T-helper 17 cell (primary cell): ENCODE results near the gene CPA2. TPM values are rescaled to one million over a fixed set of nuclear protein-coding genes. Genes with fewer than 3 reads are reported as not detected.
"Not testable (repeated sequence)": the region's sequence is repeated elsewhere in the genome, so short reads cannot be mapped to it uniquely, and the experiment has no call there.

Experiments used
- ATAC-seq: fragments of 150-1000 bp; cut with Tn5 transposase; 2 replicates; pipeline ENCODE4 v1.10.0; 2021; ENCODE audit warnings: mild to moderate bottlenecking, moderate library complexity
- DNase-seq, 3 donors: peaks; one replicate each; pipeline versions ENCODE4 v3.0.0 to v3.0.0-alpha.2; 2020 to 2021
- H3K9me3 ChIP-seq: one replicate; pipeline ENCODE4 v1.7.0; 2013; ENCODE audit warnings: low read length, mild to moderate bottlenecking; ENCODE audit not compliant: control insufficient read depth, poor library complexity, severe bottlenecking
- H3K27ac Mint-ChIP-seq: one replicate; pipeline ENCODE4 v1.8.0; 2022; ENCODE audit warnings: mild to moderate bottlenecking, moderate library complexity, mixed read lengths
- H3K27me3 Mint-ChIP-seq: one replicate; pipeline ENCODE4 v1.8.0; 2022; ENCODE audit warnings: mixed read lengths
- H3K36me3 Mint-ChIP-seq: one replicate; pipeline ENCODE4 v1.8.0; 2022; ENCODE audit warnings: low read depth, mixed read lengths
- H3K4me1 Mint-ChIP-seq: one replicate; pipeline ENCODE4 v1.8.0; 2022; ENCODE audit warnings: mild to moderate bottlenecking, mixed read lengths
- H3K4me3 Mint-ChIP-seq: one replicate; pipeline ENCODE4 v1.8.0; 2022; ENCODE audit warnings: mild to moderate bottlenecking, moderate library complexity, mixed read lengths
- total RNA-seq, 4 donors: library from RNA in 2 of 4; stranded (reverse) in 2 of 4; gene quantifications; one replicate each; pipeline ENCODE4 v1.2.3 and lab custom pipeline; 2022 to 2026

The CPA2 gene
- total RNA-seq, 2 donors from 2014 or later: not detected

DNA sequence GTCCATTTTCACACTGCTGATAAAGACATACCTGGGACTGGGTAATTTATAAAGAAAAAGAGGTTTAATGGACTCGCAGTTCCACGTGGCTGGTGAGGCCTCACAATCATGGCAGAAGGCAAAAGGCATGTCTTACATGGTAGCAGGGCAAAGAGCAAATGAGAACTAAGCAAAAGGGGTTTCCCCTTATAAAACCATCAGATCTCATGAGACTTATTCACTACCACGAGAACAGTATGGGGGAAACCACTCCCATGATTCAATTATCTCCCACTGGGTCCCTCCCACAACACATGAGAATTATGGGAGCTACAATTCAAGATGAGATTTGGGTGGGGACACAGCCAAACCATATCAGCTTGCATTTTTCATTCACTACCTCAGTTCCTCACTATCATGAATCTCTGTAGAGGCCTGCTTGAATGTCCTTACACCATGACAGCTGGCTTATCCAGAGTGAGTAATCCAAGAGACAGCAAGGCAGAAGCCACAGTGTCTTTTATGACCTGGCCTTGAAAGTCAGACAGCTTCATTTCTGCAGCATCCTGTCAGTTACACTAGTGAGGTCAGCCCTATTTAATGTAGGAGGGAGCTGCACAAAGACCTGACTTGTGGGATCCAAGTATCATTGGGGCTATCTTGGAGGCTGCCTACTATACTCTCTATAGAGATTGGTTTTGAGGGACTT, 55.0 kb downstream of the CPA2 start:
- not testable (repeated sequence) for H3K36me3 Mint-ChIP-seq, H3K27ac Mint-ChIP-seq, DNase-seq, H3K27me3 Mint-ChIP-seq, H3K9me3 ChIP-seq, H3K4me1 Mint-ChIP-seq, H3K4me3 Mint-ChIP-seq, ATAC-seq

DNA sequence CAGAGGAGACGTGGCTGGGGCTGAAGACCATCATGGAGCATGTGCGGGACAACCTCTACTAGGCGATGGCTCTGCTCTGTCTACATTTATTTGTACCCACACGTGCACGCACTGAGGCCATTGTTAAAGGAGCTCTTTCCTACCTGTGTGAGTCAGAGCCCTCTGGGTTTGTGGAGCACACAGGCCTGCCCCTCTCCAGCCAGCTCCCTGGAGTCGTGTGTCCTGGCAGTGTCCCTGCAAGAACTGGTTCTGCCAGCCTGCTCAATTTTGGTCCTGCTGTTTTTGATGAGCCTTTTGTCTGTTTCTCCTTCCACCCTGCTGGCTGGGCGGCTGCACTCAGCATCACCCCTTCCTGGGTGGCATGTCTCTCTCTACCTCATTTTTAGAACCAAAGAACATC, 56.0 kb downstream of the CPA2 start:
- no peak for ATAC-seq
- H3K4me3 Mint-ChIP-seq: no peak overlapping the region
- no peak overlapping the region for H3K27ac Mint-ChIP-seq
- H3K36me3 Mint-ChIP-seq: peaks cover 2% of the 10 kb centered on the region
- no peaks in the 10 kb centered on the region for H3K4me1 Mint-ChIP-seq
- H3K9me3 ChIP-seq: no peaks in the 10 kb centered on the region
- no peaks in the 10 kb centered on the region for H3K27me3 Mint-ChIP-seq
- DNase-seq: no peak

DNA sequence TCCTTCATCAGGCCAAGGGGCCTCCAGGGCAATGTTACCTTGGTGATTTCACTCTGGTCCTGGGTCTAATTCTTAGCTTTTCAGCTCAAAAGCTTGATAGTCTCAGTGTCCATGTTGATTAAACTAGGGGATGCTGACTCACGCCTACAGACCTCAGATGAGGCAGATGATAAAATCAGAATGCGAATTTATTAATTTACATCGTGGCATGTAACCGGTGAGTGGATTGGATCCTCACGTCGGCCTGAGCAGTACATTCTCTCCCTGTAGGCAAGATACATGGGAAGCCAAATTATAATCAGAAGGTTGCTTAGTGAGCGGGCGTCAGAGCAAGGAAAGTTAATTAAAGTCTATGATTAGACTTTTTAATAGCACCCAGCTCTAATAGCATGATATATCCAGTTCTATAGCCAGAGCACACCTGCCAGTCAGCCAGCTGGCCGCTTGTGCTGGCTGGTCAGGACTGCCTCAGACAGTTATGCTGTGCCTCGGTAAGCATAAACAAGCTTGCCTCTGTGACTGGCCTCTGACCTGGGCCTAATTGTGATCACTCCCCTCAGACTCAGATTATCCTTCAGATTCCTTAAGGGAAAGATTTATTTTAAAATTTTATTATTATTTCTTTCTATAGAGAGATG, 57.8 kb downstream of the CPA2 start:
- Mint-ChIP-seq H3K27me3 (no peaks in the 10 kb centered on the region), H3K27ac (no peak overlapping the region), H3K4me3 (no peak overlapping the region), H3K36me3 (peaks cover 2% of the 10 kb centered on the region), H3K4me1 (no peaks in the 10 kb centered on the region)
- DNase-seq: no peak
- H3K9me3 ChIP-seq: no peaks in the 10 kb centered on the region
- no peak for ATAC-seq

DNA sequence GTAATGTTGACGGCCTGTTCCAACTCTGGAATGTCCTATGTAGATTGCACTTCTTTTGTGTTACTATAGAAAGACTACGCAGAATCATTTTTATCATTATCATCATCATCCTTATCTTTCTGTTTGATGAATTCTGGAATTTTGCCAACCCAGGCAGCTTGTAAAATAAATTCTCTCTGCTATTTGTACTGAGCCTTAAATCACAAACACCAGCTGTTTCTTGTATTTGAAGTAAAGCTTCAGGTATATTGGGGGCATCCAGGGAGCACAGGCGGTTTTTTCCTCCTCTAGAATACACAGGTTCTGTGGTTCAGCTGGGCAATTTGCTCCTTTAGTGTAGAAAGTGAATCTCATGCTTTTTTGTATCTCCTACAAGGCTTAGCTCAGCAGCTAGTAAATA, 63.0 kb downstream of the CPA2 start:
- no peak for ATAC-seq
- no peak for DNase-seq
- Mint-ChIP-seq H3K27ac (no peak overlapping the region), H3K36me3 (peaks cover 4% of the 10 kb centered on the region), H3K27me3 (peaks cover 25% of the 10 kb centered on the region), H3K4me3 (no peak overlapping the region), H3K4me1 (peaks cover 2% of the 10 kb centered on the region)
- H3K9me3 ChIP-seq: no peaks in the 10 kb centered on the region

DNA sequence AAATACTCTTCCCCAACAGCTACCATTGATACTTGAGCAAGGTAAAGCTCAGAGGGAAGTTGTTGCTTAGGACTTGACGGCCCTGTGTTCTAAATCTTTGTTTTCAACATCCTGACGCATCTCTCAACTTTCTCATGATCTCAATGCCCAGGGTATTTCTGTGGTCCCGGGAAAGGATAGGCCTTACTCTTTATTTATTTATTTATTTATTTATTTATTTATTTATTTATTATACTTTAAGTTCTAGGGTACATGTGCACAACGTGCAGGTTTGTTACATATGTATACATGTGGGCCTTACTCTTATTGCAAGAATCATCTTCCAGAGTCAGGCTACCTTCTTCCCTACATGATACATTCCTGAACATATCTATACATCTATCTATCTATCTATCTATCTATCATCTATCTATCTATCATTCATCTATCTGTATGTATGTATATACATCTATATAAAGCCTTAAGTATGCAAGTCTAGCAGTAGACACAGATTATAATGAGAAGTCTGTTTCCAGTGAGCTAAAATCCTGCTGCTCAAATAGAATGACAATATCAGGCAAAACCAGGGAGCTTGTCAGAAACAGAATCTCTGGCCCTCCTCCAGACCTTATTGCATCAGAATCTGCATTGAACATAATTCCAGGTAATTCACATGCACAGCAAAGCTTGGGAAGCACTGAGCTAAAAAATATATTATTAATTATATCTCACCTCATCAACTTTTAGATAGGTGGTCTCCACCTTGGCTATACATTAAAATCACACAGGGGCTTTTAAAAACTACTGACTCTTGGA, 65.8 kb downstream of the CPA2 start:
- peaks cover 2% of the 10 kb centered on the region for H3K36me3 Mint-ChIP-seq
- no peak overlapping the region for H3K27ac Mint-ChIP-seq

DNA sequence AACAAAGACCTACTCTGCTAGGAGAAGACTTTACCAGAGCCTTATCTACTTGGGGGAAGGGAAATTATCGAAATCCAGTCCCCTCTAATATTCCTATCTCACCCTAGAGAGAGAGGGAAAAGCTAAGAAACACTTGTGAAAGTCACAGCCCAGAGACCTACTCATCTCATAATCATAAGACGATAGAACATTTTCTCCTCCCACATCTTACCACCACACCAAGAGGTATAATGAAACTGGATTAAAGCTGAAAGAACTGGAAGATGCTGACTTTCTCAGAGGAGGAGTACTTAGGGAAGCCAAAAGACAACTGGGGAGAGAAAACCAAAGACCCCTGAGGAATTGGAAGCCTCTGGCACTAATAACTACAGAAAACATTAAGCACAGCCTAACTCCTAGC, 67.2 kb downstream of the CPA2 start:
- no peak overlapping the region for H3K27ac Mint-ChIP-seq

More for the DNA sequence above, 65.8 kb downstream of the CPA2 start:
- no peak overlapping the region for H3K4me3 Mint-ChIP-seq
- DNase-seq (no peak), ATAC-seq (no peak)
- peaks cover 2% of the 10 kb centered on the region for H3K4me1 Mint-ChIP-seq
- H3K27me3 Mint-ChIP-seq: peaks cover 34% of the 10 kb centered on the region
- no peaks in the 10 kb centered on the region for H3K9me3 ChIP-seq

DNA sequence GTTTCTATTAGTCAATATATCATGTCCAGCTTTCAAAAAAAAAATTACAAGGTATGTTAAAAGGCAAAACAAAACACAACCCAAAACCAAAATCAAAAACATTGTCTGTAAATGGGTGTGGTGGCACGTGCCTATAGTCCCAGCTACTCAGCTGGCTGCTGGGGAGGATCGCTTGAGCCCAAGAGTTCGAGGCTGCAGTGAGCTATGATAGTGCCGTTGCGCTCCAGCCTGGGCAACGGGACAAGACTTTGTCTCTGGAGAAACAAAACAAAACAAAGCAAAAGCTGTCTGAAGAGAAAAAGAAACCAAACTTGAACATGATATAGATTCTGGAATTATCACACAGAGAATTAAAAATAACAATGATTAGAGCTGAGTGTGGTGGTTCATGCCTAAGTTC, 67.6 kb downstream of the CPA2 start:
- no peak for ATAC-seq
- no peak overlapping the region for H3K4me3 Mint-ChIP-seq
- DNase-seq: no peak
- no peaks in the 10 kb centered on the region for H3K9me3 ChIP-seq
- H3K27ac Mint-ChIP-seq: no peak overlapping the region
- H3K36me3 Mint-ChIP-seq: peaks cover 2% of the 10 kb centered on the region
- H3K27me3 Mint-ChIP-seq: peaks cover 34% of the 10 kb centered on the region
- H3K4me1 Mint-ChIP-seq: peaks cover 2% of the 10 kb centered on the region

More for the DNA sequence above, 67.2 kb downstream of the CPA2 start:
- peaks cover 2% of the 10 kb centered on the region for H3K36me3 Mint-ChIP-seq
- DNase-seq (no peak), ATAC-seq (no peak)
- H3K27me3 Mint-ChIP-seq: peaks cover 34% of the 10 kb centered on the region
- H3K4me1 Mint-ChIP-seq: peaks cover 2% of the 10 kb centered on the region
- no peak overlapping the region for H3K4me3 Mint-ChIP-seq
- no peaks in the 10 kb centered on the region for H3K9me3 ChIP-seq

DNA sequence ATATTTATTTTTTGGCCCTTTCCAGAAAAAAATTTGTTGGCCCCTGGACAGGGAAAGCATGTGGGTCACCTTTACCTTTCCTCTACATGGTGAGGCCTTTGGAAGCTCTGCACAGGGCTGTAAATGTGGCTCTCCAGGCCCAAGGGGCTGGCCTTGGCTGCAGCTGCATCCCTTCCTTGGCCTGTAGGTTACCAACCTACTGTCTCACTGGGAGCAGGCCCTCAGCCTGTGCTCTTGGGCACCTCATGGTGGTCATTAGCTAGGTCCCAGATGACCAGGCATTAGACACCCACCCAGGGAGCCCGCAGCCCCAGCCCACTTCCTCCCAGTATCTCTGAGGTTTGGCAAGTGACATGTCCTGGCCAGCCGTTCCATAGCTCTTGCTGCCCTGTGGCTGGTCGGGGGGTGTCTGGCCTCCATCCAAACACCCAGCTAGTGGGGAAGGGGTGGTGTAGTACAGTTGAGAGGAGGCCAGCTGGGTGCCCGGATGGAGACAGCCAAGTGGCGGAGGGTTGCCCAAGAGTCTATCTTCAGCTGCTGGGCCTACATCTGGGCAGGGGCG, 70.8 kb downstream of the CPA2 start:
- ATAC-seq (no peak), DNase-seq (no peak)
- Mint-ChIP-seq H3K27ac (no peak overlapping the region), H3K4me3 (no peak overlapping the region), H3K4me1 (peaks cover 2% of the 10 kb centered on the region), H3K36me3 (no peaks in the 10 kb centered on the region), H3K27me3 (peaks cover 23% of the 10 kb centered on the region)
- H3K9me3 ChIP-seq: no peaks in the 10 kb centered on the region

DNA sequence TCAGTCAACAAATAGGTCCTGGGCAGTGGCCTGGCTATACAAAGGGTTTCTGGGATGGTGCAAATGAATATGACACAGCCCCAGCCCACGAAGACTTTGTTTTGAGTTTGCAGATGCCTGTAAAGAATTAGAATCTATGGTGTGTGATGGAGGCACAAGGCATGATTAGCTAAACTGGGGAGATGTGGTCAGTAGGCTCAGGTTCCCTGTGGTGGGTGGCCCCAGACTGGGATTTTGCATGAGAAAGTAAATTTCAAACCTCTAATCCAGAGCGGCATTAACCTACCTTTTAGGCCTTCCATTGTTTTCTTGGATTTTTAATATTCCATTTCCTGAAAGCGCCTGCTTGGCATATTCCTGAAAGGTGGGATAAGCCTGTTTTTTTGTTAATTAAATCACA, 71.6 kb downstream of the CPA2 start:
- peaks cover 21% of the 10 kb centered on the region for H3K27me3 Mint-ChIP-seq

More for the DNA sequence above, 71.6 kb downstream of the CPA2 start:
- H3K36me3 Mint-ChIP-seq: no peaks in the 10 kb centered on the region
- DNase-seq (no peak), ATAC-seq (no peak)
- H3K4me3 Mint-ChIP-seq: no peak overlapping the region
- H3K27ac Mint-ChIP-seq: no peak overlapping the region
- H3K9me3 ChIP-seq: no peaks in the 10 kb centered on the region
- peaks cover 2% of the 10 kb centered on the region for H3K4me1 Mint-ChIP-seq

Other genes with a start within 250 kb of the CPA2 start
- 10 to 100 TPM in 1 of 2 donors, 1 to 10 TPM in 1; 8.8 to 10.3 TPM for gene ZC3HC1, start 215.5 kb upstream of the CPA2 start, total RNA-seq
- gene KLHDC10, start 196.3 kb upstream of the CPA2 start, total RNA-seq: 10 to 100 TPM; 15.8 to 18.8 TPM
- gene TMEM209, start 61.5 kb upstream of the CPA2 start, total RNA-seq: 10 to 100 TPM; 26.0 to 26.3 TPM
- gene SSMEM1, start 59.0 kb upstream of the CPA2 start, total RNA-seq: not detected
- not detected for gene CPA4, start 26.3 kb downstream of the CPA2 start, total RNA-seq
- gene CPA5, start 78.0 kb downstream of the CPA2 start, total RNA-seq: 10 to 100 TPM in 1 of 2 donors, 1 to 10 TPM in 1; 2.5 to 11.5 TPM
- not detected for gene CPA1, start 113.6 kb downstream of the CPA2 start, total RNA-seq
- gene CEP41, start 174.2 kb downstream of the CPA2 start, total RNA-seq: 1 to 10 TPM; 3.2 to 6.0 TPM
- gene MEST, start 225.2 kb downstream of the CPA2 start, total RNA-seq: 1 to 10 TPM; 4.6 to 5.1 TPM